ENCODE measurements around the gene MUC4. TPM values are rescaled to one million over a fixed set of nuclear protein-coding genes. Genes with fewer than 3 reads are reported as not detected.

MUC4 gene
- total and polyA plus RNA-seq, 2 experiments from 2014 or later: 1.3 TPM

- DNase-seq (ENCODE audit: low spot score): no peak
- no peak overlapping the region for H2AFZ ChIP-seq
- H3K36me3 ChIP-seq (ENCODE audit: insufficient read depth): no peaks in the 10 kb centered on the region
- H3K27me3 ChIP-seq (ENCODE audit: insufficient read depth): no peaks in the 10 kb centered on the region
- no peaks in the 10 kb centered on the region for H3K9me2 ChIP-seq (ENCODE audit: insufficient read depth)
- no peaks in the 10 kb centered on the region for H3F3A ChIP-seq (replicated peaks; ENCODE audit: low read depth)
- H3K4me2 ChIP-seq: no peak overlapping the region
- TF ChIP-seq POLR2AphosphoS5 (IDR thresholded peaks at IDR 0.05; ENCODE audit: low read depth) (no peak), STAT1 (IDR thresholded peaks at IDR 0.05; ENCODE audit: unreplicated experiment) (no peak)
- Mint-ChIP-seq H3K27me3 (ENCODE audit: insufficient read depth, low read depth, poor library complexity) (peaks cover 6% of the 10 kb centered on the region), H3K4me3 (no peak overlapping the region), H3K36me3 (ENCODE audit: low read depth) (no peaks in the 10 kb centered on the region), H3K4me1 (peaks cover 8% of the 10 kb centered on the region), H3K9me3 (no peaks in the 10 kb centered on the region), H3K27ac (no peak overlapping the region; the same call in 1 of the 2 replicates)
- H3K4me1 ChIP-seq (ENCODE audit: insufficient read depth): no peaks in the 10 kb centered on the region
- ATAC-seq: no peak
- no peak overlapping the region for H3K4me3 ChIP-seq
- no peaks in the 10 kb centered on the region for H3K79me2 ChIP-seq (replicated peaks; ENCODE audit: insufficient read depth)
- H3K27ac ChIP-seq (ENCODE audit: low read depth): no peak overlapping the region
- H4K20me1 ChIP-seq (replicated peaks; ENCODE audit: insufficient read depth): no peaks in the 10 kb centered on the region
Measured at GRCh38 chr3:195820186-195820585, 8.5 kb upstream of the MUC4 start.

GRCh38 chr3:195818301-195818700 lies 6.6 kb upstream of the MUC4 start:
- H3K4me1 ChIP-seq (ENCODE audit: insufficient read depth): no peaks in the 10 kb centered on the region
- no peaks in the 10 kb centered on the region for H3K27me3 ChIP-seq (ENCODE audit: insufficient read depth)
- H3K27ac Mint-ChIP-seq: no peak overlapping the region
- no peak overlapping the region for H3K27ac ChIP-seq (ENCODE audit: low read depth)
- H3K4me3 Mint-ChIP-seq: no peak overlapping the region
- H3K79me2 ChIP-seq (replicated peaks; ENCODE audit: insufficient read depth): no peaks in the 10 kb centered on the region
- peak overlapping the region; percentile 23; the same call in 1 of the 2 replicates for H2AFZ ChIP-seq
- ATAC-seq (no peak), DNase-seq (ENCODE audit: low spot score) (no peak)
- no peaks in the 10 kb centered on the region for H3K36me3 ChIP-seq (ENCODE audit: insufficient read depth)
- no peak overlapping the region for H3K4me2 ChIP-seq
- H3K36me3 Mint-ChIP-seq (ENCODE audit: low read depth): no peaks in the 10 kb centered on the region
- peaks cover 9% of the 10 kb centered on the region for H3K27me3 Mint-ChIP-seq (ENCODE audit: insufficient read depth, low read depth, poor library complexity)
- H4K20me1 ChIP-seq (replicated peaks; ENCODE audit: insufficient read depth): no peaks in the 10 kb centered on the region
- H3K9me2 ChIP-seq (ENCODE audit: insufficient read depth): no peaks in the 10 kb centered on the region
- no peaks in the 10 kb centered on the region for H3F3A ChIP-seq (replicated peaks; ENCODE audit: low read depth)
- H3K4me3 ChIP-seq: no peak overlapping the region
- H3K4me1 Mint-ChIP-seq: peaks cover 3% of the 10 kb centered on the region; the same call in 2 of the 3 replicates
- TF ChIP-seq EZH2phosphoT487 (IDR thresholded peaks at IDR 0.05; ENCODE audit: unreplicated experiment) (no peak), ETS1 (IDR thresholded peaks at IDR 0.05) (no peak), NANOG (IDR thresholded peaks at IDR 0.05; ENCODE audit: borderline replicate concordance) (no peak), ZNF331 (CRISPR knock-in tag; IDR thresholded peaks at IDR 0.05; ENCODE audit: low read depth) (no peak), ZNF462 (CRISPR knock-in tag; IDR thresholded peaks at IDR 0.05) (no peak), STAT1 (IDR thresholded peaks at IDR 0.05; ENCODE audit: unreplicated experiment) (no peak)
- H3K9me3 Mint-ChIP-seq: no peaks in the 10 kb centered on the region
